ES-I3 (cell line): ENCODE data around the gene CLEC4F.

Source experiments
- H3K36me3 ChIP-seq: 2 replicates; pipeline ENCODE4 v1.6.1; 2013; ENCODE audit warnings: mild to moderate bottlenecking, low read length, control low read depth, moderate library complexity; ENCODE audit not compliant: insufficient read depth
- H3K4me1 ChIP-seq: 2 replicates; pipeline ENCODE4 v1.6.1; 2013; ENCODE audit warnings: mild to moderate bottlenecking, control low read depth, low read length; ENCODE audit not compliant: insufficient read depth
- H3K9ac ChIP-seq: 2 replicates; pipeline ENCODE4 v1.6.1; 2013; ENCODE audit warnings: low read depth, mild to moderate bottlenecking, low read length, moderate library complexity
- H3K9me3 ChIP-seq: 2 replicates; pipeline ENCODE4 v1.6.1; 2013; ENCODE audit warnings: mild to moderate bottlenecking, low read length, moderate library complexity; ENCODE audit not compliant: control insufficient read depth, insufficient read depth

Gene CLEC4F

DNA sequence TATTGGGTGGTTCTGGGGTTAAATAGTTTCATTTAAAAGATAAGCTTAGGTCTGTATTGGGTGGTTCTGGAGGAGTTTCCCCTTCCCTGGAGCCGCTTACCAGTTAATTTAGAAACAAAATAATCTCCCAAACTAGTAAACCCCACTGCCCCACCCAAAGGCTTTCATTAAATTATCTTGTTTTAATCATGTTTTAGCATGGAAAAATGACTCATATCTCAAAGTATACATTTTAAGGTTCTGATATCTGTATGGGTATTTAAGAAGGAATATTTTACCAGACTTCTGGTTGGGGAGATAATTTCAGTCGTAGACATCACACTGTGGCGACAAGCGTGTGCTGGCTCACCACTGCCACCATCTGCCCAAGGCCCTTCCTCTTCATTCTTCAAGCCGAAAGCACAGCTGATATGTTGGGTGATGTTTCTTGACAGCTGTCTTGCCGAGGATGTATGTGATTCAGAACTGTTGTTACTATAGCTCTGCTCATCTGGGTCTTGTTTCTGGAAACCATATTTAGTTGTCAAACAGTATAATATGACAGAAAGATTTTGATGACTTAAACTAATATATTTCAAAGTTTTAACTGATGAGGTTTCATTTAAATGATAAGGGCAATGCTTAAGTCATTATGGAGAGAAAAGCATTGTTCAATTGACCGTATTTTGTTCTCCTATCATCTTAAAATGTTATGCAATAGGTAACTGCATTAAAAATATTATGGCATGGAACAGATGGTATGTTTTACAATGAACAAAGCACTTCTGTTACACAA lies 35.1 kb downstream of the CLEC4F start:
- Histone ChIP-seq H3K9ac (no peak overlapping the region), H3K36me3 (no peaks in the 10 kb centered on the region), H3K9me3 (no peaks in the 10 kb centered on the region), H3K4me1 (no peaks in the 10 kb centered on the region; the same call in 1 of the 2 replicates)

DNA sequence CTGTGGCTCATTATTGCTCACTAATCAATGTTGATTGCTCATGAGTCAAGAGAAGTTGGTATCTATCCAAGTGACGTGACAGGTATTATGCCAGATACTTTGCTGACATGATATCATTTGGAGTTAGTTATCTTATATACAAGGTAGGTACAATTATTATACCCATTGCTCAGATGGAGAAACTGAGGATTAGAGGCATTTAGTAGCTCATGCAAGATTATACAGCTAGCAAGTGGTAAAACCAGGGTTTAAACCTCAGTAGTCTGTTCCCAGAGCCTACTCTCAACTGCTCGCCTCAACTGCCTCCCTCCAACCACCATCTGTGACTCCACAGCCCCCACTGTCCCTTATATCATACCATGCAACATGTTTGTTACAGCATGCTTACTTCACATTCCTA lies 36.1 kb downstream of the CLEC4F start:
- Histone ChIP-seq H3K9ac (no peak overlapping the region), H3K9me3 (no peaks in the 10 kb centered on the region), H3K36me3 (no peaks in the 10 kb centered on the region), H3K4me1 (no peaks in the 10 kb centered on the region; the same call in 1 of the 2 replicates)

DNA sequence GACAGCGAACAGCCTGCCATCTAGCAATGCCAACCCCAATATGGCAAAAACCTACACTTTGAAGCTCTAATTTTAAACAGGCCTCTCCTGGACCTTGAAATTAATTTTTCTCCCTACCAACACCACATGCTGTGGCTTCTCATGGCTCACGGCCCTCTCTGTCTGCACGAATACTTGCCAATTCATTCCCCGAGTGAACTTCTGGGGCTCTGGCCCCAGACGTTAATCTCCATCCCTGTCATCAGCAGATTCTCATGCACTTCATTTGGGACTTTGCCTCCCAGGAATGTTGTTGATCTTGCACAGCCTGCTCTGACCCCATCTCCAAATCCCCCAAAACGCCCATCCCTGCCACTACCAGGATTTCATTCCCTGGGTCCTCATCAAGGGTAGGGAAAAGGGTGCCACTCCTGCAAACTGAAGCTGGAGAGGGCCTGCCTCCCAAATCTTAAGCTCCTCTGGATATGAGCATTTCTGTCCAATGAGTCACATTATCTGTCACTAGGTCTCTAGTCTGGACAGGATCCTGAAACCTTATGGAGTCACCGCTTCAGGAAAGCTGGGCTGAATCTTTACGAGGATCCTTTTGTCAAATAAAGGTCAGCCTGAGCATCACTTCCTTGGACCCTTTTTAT lies 40.4 kb downstream of the CLEC4F start:
- Histone ChIP-seq H3K36me3 (no peaks in the 10 kb centered on the region), H3K9ac (no peak overlapping the region), H3K9me3 (no peaks in the 10 kb centered on the region), H3K4me1 (peaks cover 3% of the 10 kb centered on the region; the same call in 1 of the 2 replicates)

DNA sequence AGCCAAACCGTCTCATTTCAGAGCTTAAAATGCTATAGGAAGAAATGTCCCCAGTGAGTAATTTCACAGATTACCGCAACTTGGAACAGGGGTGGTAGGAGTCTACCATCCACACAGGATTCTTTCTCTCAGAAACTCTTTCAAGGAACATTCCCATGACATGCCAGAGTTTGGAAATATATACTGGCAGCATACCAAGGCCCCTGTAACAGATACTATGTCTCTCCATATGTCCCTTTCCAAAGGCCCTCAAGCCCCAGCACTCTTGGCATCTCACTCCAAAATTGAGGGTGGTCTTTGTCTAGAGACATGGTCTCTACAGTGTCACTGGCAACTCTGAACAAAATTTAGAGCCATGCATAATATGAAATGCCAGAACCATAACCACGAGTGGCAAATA lies 40.9 kb downstream of the CLEC4F start:
- no peaks in the 10 kb centered on the region for H3K9me3 ChIP-seq
- no peak overlapping the region for H3K9ac ChIP-seq
- H3K4me1 ChIP-seq, result peaks cover 3% of the 10 kb centered on the region; the same call in 1 of the 2 replicates
- no peaks in the 10 kb centered on the region for H3K36me3 ChIP-seq

DNA sequence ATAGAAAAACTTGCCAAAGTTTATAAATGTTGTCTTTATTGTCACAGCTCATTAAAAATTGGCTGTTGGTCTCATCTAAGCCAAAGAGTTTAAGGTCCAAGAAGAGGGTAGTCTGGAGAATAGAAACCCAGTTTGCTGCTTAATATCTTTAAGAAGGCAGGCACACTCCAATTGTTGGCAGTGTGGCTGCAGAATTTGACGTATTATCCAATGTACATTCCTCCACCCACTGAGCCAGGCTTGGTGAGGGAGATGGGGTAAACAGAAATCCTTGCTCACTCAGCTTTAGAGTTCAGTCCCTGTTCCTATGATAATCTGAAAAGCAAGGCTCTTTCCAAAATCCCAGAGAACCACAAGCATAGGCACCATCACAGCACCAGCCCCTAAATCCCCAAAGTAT lies 41.7 kb downstream of the CLEC4F start:
- 0 out of 2 replicates have a peak, but pooled peaks cover 3% of the 10 kb centered on the region for H3K4me1 ChIP-seq
- peaks cover 1% of the 10 kb centered on the region for H3K9me3 ChIP-seq
- no peaks in the 10 kb centered on the region for H3K36me3 ChIP-seq
- no peak overlapping the region for H3K9ac ChIP-seq

DNA sequence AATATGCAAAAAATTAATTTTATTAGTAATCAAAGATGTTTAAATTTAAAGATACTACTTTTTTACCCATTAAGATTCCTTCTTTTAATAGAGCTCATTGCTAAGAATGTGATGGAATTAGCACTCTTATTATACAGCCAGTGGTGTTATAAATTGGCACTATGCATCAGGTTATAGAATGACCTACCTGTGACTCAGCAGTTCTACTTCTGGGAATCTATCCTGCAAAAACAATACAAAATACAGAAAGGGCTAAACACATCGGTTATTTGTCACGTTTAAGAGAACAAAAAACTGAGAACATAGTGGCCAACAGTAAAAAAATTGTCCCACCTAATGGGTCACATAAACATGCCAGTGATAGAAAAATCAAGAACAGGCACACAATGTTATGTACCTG lies 42.9 kb downstream of the CLEC4F start:
- peaks cover 4% of the 10 kb centered on the region for H3K9me3 ChIP-seq
- H3K36me3 ChIP-seq, result no peaks in the 10 kb centered on the region
- 0 out of 2 replicates have a peak, but pooled peaks cover 3% of the 10 kb centered on the region for H3K4me1 ChIP-seq
- no peak overlapping the region for H3K9ac ChIP-seq

DNA sequence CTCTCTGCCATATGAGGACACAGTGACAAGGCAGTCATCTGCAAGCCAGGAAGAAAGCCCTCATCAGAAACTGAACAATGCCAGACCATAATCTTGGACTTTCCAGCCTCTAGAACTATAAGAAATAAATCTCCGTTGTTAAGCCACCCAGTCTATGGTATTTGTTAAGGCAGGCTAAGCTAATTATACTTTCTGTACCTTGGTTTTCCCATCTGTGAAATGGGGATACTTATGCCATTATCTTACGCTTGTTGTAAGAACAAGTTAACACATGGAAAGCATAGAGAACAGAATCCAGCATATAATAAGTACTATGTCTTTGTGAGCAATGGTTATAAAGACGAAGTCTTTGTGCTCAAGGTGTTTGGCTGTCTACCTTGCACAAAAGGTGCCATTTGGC lies 44.1 kb downstream of the CLEC4F start:
- Histone ChIP-seq H3K9ac (no peak overlapping the region), H3K4me1 (0 out of 2 replicates have a peak, but pooled peaks cover 3% of the 10 kb centered on the region), H3K9me3 (peaks cover 4% of the 10 kb centered on the region), H3K36me3 (no peaks in the 10 kb centered on the region)

DNA sequence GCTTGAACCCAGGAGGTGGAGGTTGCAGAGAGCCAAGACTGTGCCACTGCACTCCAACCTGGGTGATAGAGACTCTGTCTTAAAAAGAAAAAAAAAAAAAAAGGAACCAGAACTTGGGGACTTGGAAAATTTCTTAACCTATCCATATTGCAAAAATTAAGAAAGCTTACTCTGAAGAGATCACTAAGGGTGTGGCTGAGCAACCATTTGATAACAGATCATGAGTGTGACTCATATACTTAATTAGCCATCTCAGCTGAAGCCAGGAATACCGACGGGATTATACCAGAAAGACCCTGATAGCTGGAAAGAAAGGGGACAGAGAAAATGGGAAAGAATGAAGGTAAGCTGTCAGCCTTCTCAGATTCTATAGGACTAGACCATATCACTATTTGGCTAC lies 45.3 kb downstream of the CLEC4F start:
- no peaks in the 10 kb centered on the region for H3K36me3 ChIP-seq

DNA sequence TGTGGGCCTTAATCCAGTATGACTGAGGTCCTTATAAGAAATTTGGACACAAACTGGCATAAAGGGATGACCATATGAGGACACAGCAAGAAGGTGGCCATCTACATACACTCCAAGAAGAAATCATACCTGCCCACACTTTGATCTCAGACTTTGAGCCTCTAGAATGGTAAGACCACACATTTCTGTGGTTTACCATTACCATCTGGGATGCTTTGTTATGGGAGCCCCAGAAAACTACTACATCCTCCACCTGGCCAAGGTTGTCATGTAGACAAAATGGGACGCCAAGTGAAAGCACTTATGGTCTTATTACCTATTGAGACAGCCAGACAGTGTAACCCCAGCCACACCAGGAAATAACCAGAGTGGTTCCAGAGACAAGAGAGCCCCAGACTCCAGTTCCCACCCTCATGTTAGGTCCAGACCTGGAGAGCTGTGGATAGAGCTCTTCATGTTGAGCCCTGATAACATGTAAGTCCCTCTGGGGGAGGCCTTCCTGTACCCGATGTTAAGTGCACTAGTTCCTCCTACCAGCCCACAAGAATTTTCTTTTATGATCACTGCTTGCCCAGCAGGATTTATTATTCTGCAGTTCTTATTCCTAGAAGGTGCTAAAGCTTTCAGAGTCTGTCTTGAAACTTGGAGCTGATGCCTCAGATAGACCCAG lies 47.8 kb downstream of the CLEC4F start:
- peaks cover 9% of the 10 kb centered on the region for H3K4me1 ChIP-seq

More for the DNA sequence above, 45.3 kb downstream of the CLEC4F start:
- H3K4me1 ChIP-seq, result 0 out of 2 replicates have a peak, but pooled peaks cover 3% of the 10 kb centered on the region
- H3K9me3 ChIP-seq, result peaks cover 4% of the 10 kb centered on the region
- no peak overlapping the region for H3K9ac ChIP-seq

DNA sequence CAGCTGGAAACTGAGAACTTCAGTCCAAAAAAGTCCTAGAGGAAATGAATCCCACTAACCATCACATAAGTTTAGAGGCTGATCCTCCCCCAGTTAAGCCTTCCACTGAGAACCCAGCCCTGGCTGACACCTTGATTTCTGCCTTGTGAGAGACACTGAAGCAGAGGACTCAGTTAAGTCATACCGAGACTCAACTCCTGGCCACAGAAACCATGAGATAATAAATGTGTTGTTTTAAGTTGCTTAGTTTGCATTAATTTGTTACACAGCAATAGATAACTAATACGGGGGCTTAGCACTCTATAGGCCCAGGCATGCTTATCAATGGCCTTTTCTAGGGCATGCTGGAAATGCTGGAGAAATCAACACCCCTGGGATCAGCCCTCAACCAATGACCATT lies 49.0 kb downstream of the CLEC4F start:
- Histone ChIP-seq H3K36me3 (no peaks in the 10 kb centered on the region), H3K4me1 (peaks cover 9% of the 10 kb centered on the region), H3K9me3 (peaks cover 4% of the 10 kb centered on the region), H3K9ac (no peak overlapping the region)

More for the DNA sequence above, 47.8 kb downstream of the CLEC4F start:
- Histone ChIP-seq H3K9ac (no peak overlapping the region), H3K9me3 (peaks cover 4% of the 10 kb centered on the region), H3K36me3 (no peaks in the 10 kb centered on the region)

DNA sequence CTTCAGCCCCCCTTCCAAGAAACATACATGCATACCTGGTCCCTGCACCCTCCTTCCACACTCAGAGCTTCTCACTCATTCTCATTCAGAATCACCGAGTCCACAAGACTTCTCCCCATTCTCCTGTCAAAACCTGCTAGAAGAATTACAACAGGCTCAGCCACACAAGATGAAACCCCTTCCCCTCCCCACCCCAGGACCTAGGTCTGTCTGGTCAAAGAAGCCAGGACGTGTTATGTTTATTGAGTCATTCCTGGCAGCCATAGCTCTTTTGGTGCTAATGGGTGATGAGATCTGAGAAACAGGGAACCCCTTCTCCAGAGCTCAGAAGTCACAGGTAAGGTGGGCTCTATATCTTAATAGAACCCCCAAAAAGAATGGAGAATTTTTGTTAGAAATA lies 50.9 kb downstream of the CLEC4F start:
- Histone ChIP-seq H3K4me1 (peaks cover 14% of the 10 kb centered on the region), H3K9me3 (peaks cover 4% of the 10 kb centered on the region)

DNA sequence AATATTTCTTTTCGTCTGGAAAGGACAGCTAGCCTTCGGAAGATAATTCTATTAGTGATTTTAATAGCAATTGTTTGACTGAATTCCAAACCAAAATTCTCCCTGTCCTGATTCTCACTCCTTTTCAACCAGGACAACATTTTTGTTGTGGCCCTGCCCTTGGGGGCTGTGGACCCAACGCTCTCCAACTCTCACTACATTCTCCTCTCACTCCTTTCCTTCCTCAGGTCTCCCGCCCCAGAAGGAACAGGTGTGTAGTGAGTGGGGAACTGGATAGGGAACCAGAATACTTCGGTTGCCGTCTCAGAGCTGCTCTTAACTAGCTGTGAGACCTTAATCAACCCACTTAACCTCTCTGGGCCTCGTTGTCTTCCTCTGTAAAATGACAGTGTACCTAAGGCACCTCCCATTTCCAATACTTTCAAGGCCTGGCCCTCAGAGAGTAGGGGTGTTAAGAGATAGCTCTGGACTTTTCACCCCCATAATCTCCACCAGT lies 51.8 kb downstream of the CLEC4F start:
- Histone ChIP-seq H3K9me3 (peaks cover 2% of the 10 kb centered on the region; the same call in 1 of the 2 replicates), H3K9ac (peak overlapping the region; percentile 31), H3K36me3 (no peaks in the 10 kb centered on the region), H3K4me1 (peaks cover 17% of the 10 kb centered on the region)

More for the DNA sequence above, 50.9 kb downstream of the CLEC4F start:
- no peak overlapping the region for H3K9ac ChIP-seq
- H3K36me3 ChIP-seq, result no peaks in the 10 kb centered on the region

DNA sequence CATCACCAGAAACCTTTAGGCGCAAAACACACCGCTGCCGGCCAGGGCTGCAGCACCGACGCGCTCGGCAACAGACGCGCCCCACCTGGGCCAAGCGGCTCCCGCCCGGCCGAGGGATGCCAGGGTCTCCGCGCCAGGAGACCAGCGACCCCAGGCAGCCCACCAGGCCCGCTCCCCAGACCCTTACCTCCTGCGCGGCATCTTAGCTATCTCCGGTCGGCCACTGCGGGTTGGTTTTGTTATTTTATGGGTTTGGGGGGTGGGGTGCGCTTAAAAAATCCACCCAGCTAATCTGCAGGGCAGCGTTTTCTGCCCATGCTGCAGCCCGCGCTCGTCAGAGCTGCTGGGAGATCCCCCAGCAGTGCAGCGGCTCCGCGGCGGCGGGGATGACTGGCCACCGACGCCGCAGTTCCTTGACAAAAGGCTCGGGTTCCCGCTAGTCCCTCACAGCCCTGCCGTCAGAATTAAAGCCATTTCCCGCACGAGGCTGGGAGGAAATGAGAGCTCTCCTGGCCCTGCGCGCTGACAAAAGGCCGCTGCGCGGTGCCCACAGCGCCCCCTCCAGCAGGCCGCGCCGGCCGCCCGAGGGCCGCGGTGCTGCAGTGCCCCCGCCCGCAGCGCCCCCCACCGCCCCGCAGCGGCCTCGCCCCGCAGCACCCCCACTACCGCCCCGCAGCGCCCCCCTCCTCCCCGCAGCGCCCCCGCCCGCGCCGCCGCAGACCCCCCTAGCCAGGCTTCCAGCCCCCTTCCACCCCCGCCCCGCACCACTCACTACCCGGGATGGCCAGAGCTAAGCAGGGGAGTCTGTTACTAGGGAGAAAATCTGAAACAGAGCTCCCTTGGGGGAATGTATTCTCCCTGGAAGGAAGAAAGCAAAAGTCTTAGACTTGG lies 52.5 kb downstream of the CLEC4F start, which contains the start of gene ADD2:
Gene ADD2, minus strand, starts transcription at position 502 of the 891 bp plus-strand sequence. CDS start 61,792 bp downstream, outside the sequence.
- H3K4me1 ChIP-seq, result peaks cover 17% of the 10 kb centered on the region
- no peaks in the 10 kb centered on the region for H3K9me3 ChIP-seq
- H3K9ac ChIP-seq, result peak within 1 kb of the TSS; percentile 97
- no peaks in the 10 kb centered on the region for H3K36me3 ChIP-seq
